GM21423 (cell line): ENCODE measurements around the gene GFI1B.
A peak's percentile ranks its signal among the peaks of the same experiment; 100 is the strongest.
"Not testable (repeated sequence)": the region's sequence is repeated elsewhere in the genome, so short reads cannot be mapped to it uniquely, and the experiment has no call there.

Experiments used
- ATAC-seq: cut with Tn5 transposase; IDR thresholded peaks from one replicate; pipeline ENCODE4 v1.9.1; 2021; ENCODE audit warnings: mild to moderate bottlenecking, moderate library complexity; ENCODE audit not compliant: unreplicated experiment

The GFI1B gene

GRCh38 chr9:132967908-132968307, 10.6 kb upstream of the GFI1B start:
- not testable (repeated sequence) for ATAC-seq

- ATAC-seq = no peak
Measured at GRCh38 chr9:132969783-132970182, 8.7 kb upstream of the GFI1B start.

GRCh38 chr9:132970324-132971062, 8.0 kb upstream of the GFI1B start:
- ATAC-seq = no peak

- ATAC-seq = no peak
Measured at GRCh38 chr9:132973166-132973565, 5.3 kb upstream of the GFI1B start.

- ATAC-seq = no peak
Measured at GRCh38 chr9:132973713-132974112, 4.8 kb upstream of the GFI1B start.

GRCh38 chr9:132975961-132976360, 2.5 kb upstream of the GFI1B start:
- ATAC-seq = no peak

GRCh38 chr9:132976571-132976970, 1.9 kb upstream of the GFI1B start:
- ATAC-seq = no peak

- no peak for ATAC-seq
Measured at GRCh38 chr9:132978112-132978450, 413 bp upstream of the GFI1B start.

GRCh38 chr9:132980157-132980556, 1.7 kb downstream of the GFI1B start:
- ATAC-seq = no peak

GRCh38 chr9:132982458-132982857, 4.0 kb downstream of the GFI1B start:
- ATAC-seq = peak; percentile 57

- no peak for ATAC-seq
Measured at GRCh38 chr9:132983491-132984201, 5.2 kb downstream of the GFI1B start.

GRCh38 chr9:132984202-132985070, 5.9 kb downstream of the GFI1B start:
- no peak for ATAC-seq

GRCh38 chr9:132985071-132985350, 6.5 kb downstream of the GFI1B start:
- ATAC-seq = no peak

- no peak for ATAC-seq
Measured at GRCh38 chr9:132985489-132985888, 7.0 kb downstream of the GFI1B start.

GRCh38 chr9:132986114-132986513, 7.6 kb downstream of the GFI1B start:
- ATAC-seq = no peak

GRCh38 chr9:132986640-132987620, 8.4 kb downstream of the GFI1B start:
- no peak for ATAC-seq

- ATAC-seq = no peak
Measured at GRCh38 chr9:132988244-132989013, 9.9 kb downstream of the GFI1B start.

- no peak for ATAC-seq
Measured at GRCh38 chr9:132989014-132989310, 10.5 kb downstream of the GFI1B start.

- no peak for ATAC-seq
Measured at GRCh38 chr9:132989414-132989996, 11.0 kb downstream of the GFI1B start.
